Measurements from ENCODE around the gene HIRA. TPM values are rescaled to one million over a fixed set of nuclear protein-coding genes. Genes with fewer than 3 reads are reported as not detected.
"Not testable (repeated sequence)": the region's sequence is repeated elsewhere in the genome, so short reads cannot be mapped to it uniquely, and the experiment has no call there.

The HIRA gene
- total RNA-seq, 1 donor from 2014 or later, result 24.5 TPM

GRCh38 chr22:19356708-19357269 lies 74.7 kb downstream of the HIRA start:
- DNase-seq, result no peak

- DNase-seq, result no peak
These were observed 75.9 kb downstream of the HIRA start for GRCh38 chr22:19355413-19356157.

- DNase-seq, result no peak
These were observed 77.3 kb downstream of the HIRA start for GRCh38 chr22:19354201-19354600.

GRCh38 chr22:19353363-19354131 lies 78.0 kb downstream of the HIRA start:
- DNase-seq, result no peak

GRCh38 chr22:19352766-19353165 lies 78.8 kb downstream of the HIRA start:
- no peak for DNase-seq

- DNase-seq, result no peak
These were observed 79.3 kb downstream of the HIRA start for GRCh38 chr22:19352217-19352616.

GRCh38 chr22:19351604-19352003 lies 79.9 kb downstream of the HIRA start:
- no peak for DNase-seq

- no peak for DNase-seq
These were observed 80.6 kb downstream of the HIRA start for GRCh38 chr22:19350947-19351346.

- DNase-seq, result no peak
These were observed 81.1 kb downstream of the HIRA start for GRCh38 chr22:19350476-19350859.

- DNase-seq, result no peak
These were observed 81.6 kb downstream of the HIRA start for GRCh38 chr22:19349778-19350475.

- no peak for DNase-seq
These were observed 84.8 kb downstream of the HIRA start for GRCh38 chr22:19346677-19347265.

GRCh38 chr22:19344420-19344819 lies 87.1 kb downstream of the HIRA start:
- no peak for DNase-seq

- no peak for DNase-seq
These were observed 88.1 kb downstream of the HIRA start for GRCh38 chr22:19343470-19343869.

- no peak for DNase-seq
These were observed 90.0 kb downstream of the HIRA start for GRCh38 chr22:19341500-19341899.

- no peak for DNase-seq
These were observed 94.4 kb downstream of the HIRA start for GRCh38 chr22:19337137-19337536.

GRCh38 chr22:19336133-19337075 lies 95.1 kb downstream of the HIRA start:
- DNase-seq, result no peak

GRCh38 chr22:19331975-19332374 lies 99.6 kb downstream of the HIRA start:
- no peak for DNase-seq

GRCh38 chr22:19331474-19331873 lies 100.1 kb downstream of the HIRA start:
- no peak for DNase-seq

- DNase-seq, result no peak
These were observed 100.6 kb downstream of the HIRA start for GRCh38 chr22:19330865-19331418.

- not testable (repeated sequence) for DNase-seq
These were observed 101.3 kb downstream of the HIRA start for GRCh38 chr22:19330205-19330604.

- no peak for DNase-seq
These were observed 102.1 kb downstream of the HIRA start for GRCh38 chr22:19329454-19329853.
